Measurements from ENCODE around the gene TM2D3.
"Not testable (repeated sequence)": the region's sequence is repeated elsewhere in the genome, so short reads cannot be mapped to it uniquely, and the experiment has no call there.

Gene TM2D3

GRCh38 chr15:101672298-101672697 lies 20.1 kb upstream of the TM2D3 start:
- Mint-ChIP-seq H3K4me1 (ENCODE audit: low read depth) (peaks cover 5% of the 10 kb centered on the region), H3K4me3 (no peak overlapping the region), H3K27ac (no peak overlapping the region), H3K9me3 (no peaks in the 10 kb centered on the region), H3K36me3 (ENCODE audit: low read depth) (peaks cover 65% of the 10 kb centered on the region), H3K27me3 (ENCODE audit: low read depth) (no peaks in the 10 kb centered on the region)

- Mint-ChIP-seq H3K36me3 (ENCODE audit: low read depth) (peaks cover 63% of the 10 kb centered on the region), H3K27me3 (ENCODE audit: low read depth) (no peaks in the 10 kb centered on the region), H3K4me3 (no peak overlapping the region), H3K27ac (no peak overlapping the region), H3K4me1 (ENCODE audit: low read depth) (peaks cover 3% of the 10 kb centered on the region), H3K9me3 (no peaks in the 10 kb centered on the region)
Observed at GRCh38 chr15:101669744-101670143, 17.6 kb upstream of the TM2D3 start.

DNA sequence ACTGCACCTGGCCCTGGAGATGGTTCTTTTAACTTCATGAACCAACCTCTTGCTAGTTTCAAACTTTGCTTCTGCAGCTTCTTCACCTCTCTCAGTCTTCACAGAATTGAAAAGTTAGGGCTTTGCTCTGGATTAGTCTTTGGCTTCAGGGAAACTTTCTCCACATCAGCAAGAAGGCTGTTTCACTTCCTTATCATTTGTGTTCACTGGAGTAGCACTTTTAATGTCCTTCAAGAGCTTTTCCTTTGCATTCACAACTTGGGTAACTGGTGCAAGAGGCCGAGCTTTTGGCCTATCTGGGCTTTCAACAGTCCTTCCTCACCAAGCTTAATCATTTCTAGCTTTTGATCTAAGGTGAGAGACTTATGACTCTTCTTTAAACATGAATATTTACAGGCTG lies 15.7 kb upstream of the TM2D3 start:
- peaks cover 12% of the 10 kb centered on the region for H3K4me1 Mint-ChIP-seq (ENCODE audit: low read depth)
- no peaks in the 10 kb centered on the region for H3K27me3 Mint-ChIP-seq (ENCODE audit: low read depth)
- peaks cover 59% of the 10 kb centered on the region for H3K36me3 Mint-ChIP-seq (ENCODE audit: low read depth)
- no peak overlapping the region for H3K4me3 Mint-ChIP-seq
- no peak overlapping the region for H3K27ac Mint-ChIP-seq
- H3K9me3 Mint-ChIP-seq, result no peaks in the 10 kb centered on the region

DNA sequence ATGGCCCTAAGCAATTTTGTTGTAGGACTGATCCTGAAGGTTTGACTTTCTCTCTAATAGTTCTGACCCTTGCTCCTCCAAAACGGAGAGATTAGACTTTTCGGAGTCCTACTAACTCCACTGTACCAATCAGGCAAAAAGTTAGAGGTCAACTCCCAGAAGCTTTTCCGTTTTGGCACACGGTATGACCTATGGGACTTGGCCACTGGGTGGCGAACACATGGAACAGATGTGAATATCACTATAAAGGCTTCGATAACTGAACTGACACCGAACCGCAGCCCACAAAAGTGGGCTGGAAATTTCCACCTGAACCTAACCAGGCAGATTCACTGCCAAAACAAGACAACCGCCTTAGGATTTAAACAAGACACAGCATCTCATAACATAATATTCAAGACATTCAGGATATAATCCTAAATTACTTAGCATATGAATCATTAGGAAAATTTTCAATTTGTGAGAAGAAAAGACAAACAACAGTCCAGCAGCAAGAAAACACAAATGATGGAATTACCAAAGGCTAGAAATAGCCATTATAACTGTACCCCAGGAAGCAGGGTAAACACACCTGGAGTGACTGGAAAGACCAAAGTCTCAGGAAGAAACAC lies 12.2 kb upstream of the TM2D3 start:
- Mint-ChIP-seq H3K4me1 (ENCODE audit: low read depth) (peaks cover 12% of the 10 kb centered on the region), H3K4me3 (no peak overlapping the region), H3K27me3 (ENCODE audit: low read depth) (no peaks in the 10 kb centered on the region), H3K27ac (no peak overlapping the region), H3K9me3 (no peaks in the 10 kb centered on the region), H3K36me3 (ENCODE audit: low read depth) (peaks cover 40% of the 10 kb centered on the region)

DNA sequence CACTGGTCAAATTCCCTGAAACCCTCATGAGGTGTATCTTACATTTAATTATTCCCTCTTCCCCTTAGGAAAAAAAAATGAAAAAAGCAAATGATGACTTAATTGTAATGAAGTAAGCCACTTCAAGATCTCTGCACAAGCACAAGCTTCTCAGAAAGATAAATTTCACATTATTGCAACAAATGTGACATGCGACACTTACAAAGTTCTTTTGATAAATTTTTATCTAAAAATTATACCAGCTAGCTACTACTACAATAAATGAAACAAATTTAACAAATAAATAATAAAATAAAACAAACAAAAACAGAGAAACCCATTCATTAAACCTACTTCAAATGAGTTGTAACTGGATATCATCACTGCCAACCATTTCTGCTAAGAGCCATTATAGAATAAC lies 10.0 kb upstream of the TM2D3 start:
- Mint-ChIP-seq H3K36me3 (ENCODE audit: low read depth) (peaks cover 31% of the 10 kb centered on the region), H3K9me3 (no peaks in the 10 kb centered on the region), H3K27me3 (ENCODE audit: low read depth) (no peaks in the 10 kb centered on the region), H3K27ac (no peak overlapping the region), H3K4me1 (ENCODE audit: low read depth) (peaks cover 12% of the 10 kb centered on the region), H3K4me3 (no peak overlapping the region)

DNA sequence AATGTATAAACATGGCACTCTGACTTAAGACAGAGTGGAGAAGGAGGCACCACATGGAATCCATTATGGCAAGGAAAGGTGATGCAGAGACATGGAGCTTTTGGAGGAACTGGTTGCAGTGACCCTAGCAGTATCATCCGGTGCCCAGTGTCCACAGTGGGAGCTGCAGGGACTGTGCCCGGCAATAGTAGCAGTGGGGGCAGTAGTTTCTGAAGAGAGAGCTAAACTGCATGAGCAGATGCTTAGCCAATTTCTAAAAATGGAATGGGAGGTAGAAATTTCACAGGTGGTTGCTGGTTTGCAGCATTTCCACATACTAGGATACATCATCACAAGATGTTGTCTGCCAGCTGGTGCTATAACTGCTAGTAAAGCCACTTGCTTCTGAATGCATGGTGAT lies 7.8 kb upstream of the TM2D3 start:
- H3K4me3 Mint-ChIP-seq, result no peak overlapping the region
- H3K4me1 Mint-ChIP-seq (ENCODE audit: low read depth), result peaks cover 11% of the 10 kb centered on the region
- H3K27me3 Mint-ChIP-seq (ENCODE audit: low read depth), result no peaks in the 10 kb centered on the region
- H3K27ac Mint-ChIP-seq, result no peak overlapping the region
- H3K36me3 Mint-ChIP-seq (ENCODE audit: low read depth), result peaks cover 27% of the 10 kb centered on the region
- H3K9me3 Mint-ChIP-seq, result no peaks in the 10 kb centered on the region

GRCh38 chr15:101657968-101658784 lies 6.0 kb upstream of the TM2D3 start:
- no peaks in the 10 kb centered on the region for H3K9me3 Mint-ChIP-seq
- H3K27ac Mint-ChIP-seq, result no peak overlapping the region
- peaks cover 8% of the 10 kb centered on the region for H3K4me1 Mint-ChIP-seq (ENCODE audit: low read depth)
- H3K27me3 Mint-ChIP-seq (ENCODE audit: low read depth), result no peaks in the 10 kb centered on the region
- peaks cover 14% of the 10 kb centered on the region for H3K36me3 Mint-ChIP-seq (ENCODE audit: low read depth)
- no peak overlapping the region for H3K4me3 Mint-ChIP-seq

DNA sequence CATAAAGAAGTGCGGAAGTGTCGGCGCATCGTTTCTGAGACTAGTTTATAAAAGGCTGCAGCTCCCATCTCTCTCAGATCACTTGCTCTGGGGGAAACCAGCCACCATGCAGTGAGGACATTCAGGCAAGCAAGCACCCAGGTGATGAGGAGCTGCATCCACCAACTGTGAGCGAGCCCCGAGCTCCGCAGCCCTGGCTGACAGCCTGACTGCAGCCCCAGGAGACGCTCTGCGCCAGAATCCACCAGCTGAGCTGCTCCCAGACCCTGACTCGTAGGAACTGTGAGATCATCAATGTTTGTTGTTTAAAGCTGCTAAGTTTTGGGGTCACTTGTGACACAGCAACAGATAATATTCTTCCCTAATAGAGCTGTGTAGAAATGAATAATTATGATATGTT lies 5.0 kb upstream of the TM2D3 start:
- H3K27ac Mint-ChIP-seq, result no peak overlapping the region
- H3K9me3 Mint-ChIP-seq, result no peaks in the 10 kb centered on the region
- peaks cover 8% of the 10 kb centered on the region for H3K4me1 Mint-ChIP-seq (ENCODE audit: low read depth)
- H3K4me3 Mint-ChIP-seq, result no peak overlapping the region
- H3K36me3 Mint-ChIP-seq (ENCODE audit: low read depth), result peaks cover 13% of the 10 kb centered on the region
- H3K27me3 Mint-ChIP-seq (ENCODE audit: low read depth), result no peaks in the 10 kb centered on the region

- Mint-ChIP-seq H3K27ac (peak overlapping the region; percentile 6), H3K4me3 (peak overlapping the region; percentile 33), H3K4me1 (ENCODE audit: low read depth) (peaks cover 23% of the 10 kb centered on the region), H3K36me3 (ENCODE audit: low read depth) (peaks cover 12% of the 10 kb centered on the region)
- H3K27me3 Mint-ChIP-seq (ENCODE audit: low read depth); H3K9me3 Mint-ChIP-seq: not testable (repeated sequence)
Observed at GRCh38 chr15:101654624-101655337, 2.6 kb upstream of the TM2D3 start.

DNA sequence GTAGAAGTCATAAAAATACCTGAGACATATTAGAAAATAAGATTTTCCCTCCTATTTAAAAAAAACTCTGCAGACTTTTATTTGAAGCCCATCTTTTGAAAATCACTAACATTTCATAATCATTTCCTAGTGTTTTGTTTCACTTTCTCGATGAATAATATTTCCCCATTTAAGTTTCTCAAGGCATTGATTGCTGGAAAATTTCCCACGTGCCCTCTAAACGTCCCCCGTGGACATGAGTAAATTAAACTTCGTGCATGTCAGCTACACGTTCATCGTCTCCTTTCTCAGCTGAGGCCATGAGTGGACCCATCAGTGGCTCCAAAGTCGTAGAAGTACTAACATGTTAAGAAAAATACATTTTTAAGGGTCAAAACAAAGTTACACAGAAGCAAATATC lies 2.0 kb upstream of the TM2D3 start:
- Mint-ChIP-seq H3K27ac (peak overlapping the region; percentile 6), H3K27me3 (ENCODE audit: low read depth) (no peaks in the 10 kb centered on the region), H3K4me3 (peak overlapping the region; percentile 33), H3K9me3 (no peaks in the 10 kb centered on the region), H3K4me1 (ENCODE audit: low read depth) (peaks cover 27% of the 10 kb centered on the region), H3K36me3 (ENCODE audit: low read depth) (peaks cover 11% of the 10 kb centered on the region)

GRCh38 chr15:101652786-101653430 lies 727 bp upstream of the TM2D3 start:
- Mint-ChIP-seq H3K27ac (peak overlapping the region; percentile 90), H3K27me3 (ENCODE audit: low read depth) (no peaks in the 10 kb centered on the region), H3K4me1 (ENCODE audit: low read depth) (peaks cover 30% of the 10 kb centered on the region), H3K36me3 (ENCODE audit: low read depth) (peaks cover 19% of the 10 kb centered on the region), H3K9me3 (no peaks in the 10 kb centered on the region), H3K4me3 (peak overlapping the region; percentile 97)

- Mint-ChIP-seq H3K9me3 (no peaks in the 10 kb centered on the region), H3K36me3 (ENCODE audit: low read depth) (peaks cover 22% of the 10 kb centered on the region), H3K4me1 (ENCODE audit: low read depth) (peaks cover 30% of the 10 kb centered on the region), H3K27ac (peak overlapping the region; percentile 93), H3K4me3 (peak overlapping the region; percentile 97), H3K27me3 (ENCODE audit: low read depth) (no peaks in the 10 kb centered on the region)
Observed at GRCh38 chr15:101651554-101652097, 555 bp downstream of the TM2D3 start.

GRCh38 chr15:101650145-101650544 lies 2.0 kb downstream of the TM2D3 start:
- Mint-ChIP-seq H3K27me3 (ENCODE audit: low read depth) (no peaks in the 10 kb centered on the region), H3K4me3 (peak overlapping the region; percentile 48), H3K4me1 (ENCODE audit: low read depth) (peaks cover 38% of the 10 kb centered on the region), H3K36me3 (ENCODE audit: low read depth) (peaks cover 33% of the 10 kb centered on the region), H3K9me3 (no peaks in the 10 kb centered on the region), H3K27ac (no peak overlapping the region)

DNA sequence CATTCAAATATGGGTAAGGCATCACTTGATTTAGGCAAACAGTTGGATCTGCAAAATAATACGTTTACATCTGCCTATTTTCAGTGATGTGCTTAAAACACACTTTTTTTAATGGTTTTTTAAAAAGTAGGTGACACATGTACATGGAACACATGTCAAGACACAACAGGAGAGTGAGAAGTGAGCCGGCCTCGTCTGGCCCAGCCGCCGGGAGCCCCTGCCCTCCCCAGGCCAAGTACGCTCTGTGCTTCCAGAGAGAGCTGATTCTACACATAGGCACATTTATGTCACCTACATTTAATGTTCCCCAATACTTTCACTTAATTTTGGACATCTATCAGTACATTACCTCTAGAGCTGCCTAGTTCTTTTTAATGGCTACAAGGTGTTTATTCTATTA lies 3.8 kb downstream of the TM2D3 start:
- H3K27me3 Mint-ChIP-seq (ENCODE audit: low read depth), result no peaks in the 10 kb centered on the region
- peaks cover 30% of the 10 kb centered on the region for H3K4me1 Mint-ChIP-seq (ENCODE audit: low read depth)
- peaks cover 44% of the 10 kb centered on the region for H3K36me3 Mint-ChIP-seq (ENCODE audit: low read depth)
- no peak overlapping the region for H3K4me3 Mint-ChIP-seq
- H3K9me3 Mint-ChIP-seq, result no peaks in the 10 kb centered on the region
- no peak overlapping the region for H3K27ac Mint-ChIP-seq
